ENCODE measurements around the gene SEZ6L. TPM values are rescaled to one million over a fixed set of nuclear protein-coding genes. Genes with fewer than 3 reads are reported as not detected.

Gene SEZ6L
- total RNA-seq, 1 experiment from 2014 or later: 0.14 TPM

- no peak overlapping the region for H3K4me3 ChIP-seq
- H3K4me1 ChIP-seq: no peaks in the 10 kb centered on the region
- H3K9me3 ChIP-seq (replicated peaks): no peaks in the 10 kb centered on the region
- H3K27ac ChIP-seq: no peak overlapping the region
- no peaks in the 10 kb centered on the region for H3K27me3 ChIP-seq
- H3K36me3 ChIP-seq: no peaks in the 10 kb centered on the region
- no peak for DNase-seq
Observed at GRCh38 chr22:26314656-26315055, 145.4 kb downstream of the SEZ6L start.

GRCh38 chr22:26316732-26317285, 147.5 kb downstream of the SEZ6L start:
- Histone ChIP-seq H3K27me3 (no peaks in the 10 kb centered on the region), H3K27ac (no peak overlapping the region), H3K9me3 (replicated peaks) (no peaks in the 10 kb centered on the region), H3K36me3 (no peaks in the 10 kb centered on the region), H3K4me3 (no peak overlapping the region), H3K4me1 (no peaks in the 10 kb centered on the region)
- no peak for DNase-seq

- no peaks in the 10 kb centered on the region for H3K27me3 ChIP-seq
- no peak overlapping the region for H3K27ac ChIP-seq
- DNase-seq: peak in 1 of 2 experiments; percentile 21
- H3K4me3 ChIP-seq: no peak overlapping the region
- H3K36me3 ChIP-seq: no peaks in the 10 kb centered on the region
- no peaks in the 10 kb centered on the region for H3K9me3 ChIP-seq (replicated peaks)
- H3K4me1 ChIP-seq: 0 out of 2 replicates have a peak, but pooled peaks cover 6% of the 10 kb centered on the region
Observed at GRCh38 chr22:26318975-26319374, 149.7 kb downstream of the SEZ6L start.

GRCh38 chr22:26320447-26320846, 151.2 kb downstream of the SEZ6L start:
- no peaks in the 10 kb centered on the region for H3K9me3 ChIP-seq (replicated peaks)
- H3K4me1 ChIP-seq: 0 out of 2 replicates have a peak, but pooled peaks cover 6% of the 10 kb centered on the region
- H3K27ac ChIP-seq: no peak overlapping the region
- peak in 1 of 2 experiments; percentile 14 for DNase-seq
- no peaks in the 10 kb centered on the region for H3K27me3 ChIP-seq
- H3K4me3 ChIP-seq: no peak overlapping the region
- H3K36me3 ChIP-seq: no peaks in the 10 kb centered on the region

GRCh38 chr22:26321469-26321913, 152.2 kb downstream of the SEZ6L start:
- Histone ChIP-seq H3K4me1 (0 out of 2 replicates have a peak, but pooled peaks cover 6% of the 10 kb centered on the region), H3K36me3 (no peaks in the 10 kb centered on the region), H3K27ac (no peak overlapping the region), H3K27me3 (no peaks in the 10 kb centered on the region), H3K4me3 (no peak overlapping the region), H3K9me3 (replicated peaks) (no peaks in the 10 kb centered on the region)
- no peak for DNase-seq

- Histone ChIP-seq H3K36me3 (no peaks in the 10 kb centered on the region), H3K9me3 (replicated peaks) (no peaks in the 10 kb centered on the region), H3K4me1 (0 out of 2 replicates have a peak, but pooled peaks cover 6% of the 10 kb centered on the region), H3K27ac (0 out of 2 replicates have a peak overlapping the region, but pooled peaks have one; percentile 6), H3K27me3 (no peaks in the 10 kb centered on the region), H3K4me3 (no peak overlapping the region)
- peak; percentile 38 to 44 for DNase-seq
Observed at GRCh38 chr22:26322179-26322905, 153.1 kb downstream of the SEZ6L start.

GRCh38 chr22:26323013-26323412, 153.8 kb downstream of the SEZ6L start:
- Histone ChIP-seq H3K27me3 (no peaks in the 10 kb centered on the region), H3K9me3 (replicated peaks) (no peaks in the 10 kb centered on the region), H3K4me3 (no peak overlapping the region), H3K4me1 (0 out of 2 replicates have a peak, but pooled peaks cover 6% of the 10 kb centered on the region), H3K36me3 (no peaks in the 10 kb centered on the region), H3K27ac (no peak overlapping the region)
- no peak for DNase-seq

- Histone ChIP-seq H3K4me3 (no peak overlapping the region), H3K27ac (no peak overlapping the region), H3K4me1 (0 out of 2 replicates have a peak, but pooled peaks cover 6% of the 10 kb centered on the region), H3K36me3 (no peaks in the 10 kb centered on the region), H3K27me3 (no peaks in the 10 kb centered on the region), H3K9me3 (replicated peaks) (no peaks in the 10 kb centered on the region)
- no peak for DNase-seq
Observed at GRCh38 chr22:26324150-26324549, 154.9 kb downstream of the SEZ6L start.

GRCh38 chr22:26325641-26326040, 156.4 kb downstream of the SEZ6L start:
- 0 out of 2 replicates have a peak, but pooled peaks cover 6% of the 10 kb centered on the region for H3K4me1 ChIP-seq
- H3K27me3 ChIP-seq: no peaks in the 10 kb centered on the region
- no peaks in the 10 kb centered on the region for H3K9me3 ChIP-seq (replicated peaks)
- no peaks in the 10 kb centered on the region for H3K36me3 ChIP-seq
- DNase-seq: no peak
- H3K27ac ChIP-seq: no peak overlapping the region
- H3K4me3 ChIP-seq: no peak overlapping the region

GRCh38 chr22:26326803-26327202, 157.5 kb downstream of the SEZ6L start:
- H3K4me3 ChIP-seq: no peak overlapping the region
- no peak for DNase-seq
- no peaks in the 10 kb centered on the region for H3K27me3 ChIP-seq
- H3K9me3 ChIP-seq (replicated peaks): no peaks in the 10 kb centered on the region
- H3K36me3 ChIP-seq: no peaks in the 10 kb centered on the region
- H3K27ac ChIP-seq: no peak overlapping the region
- 0 out of 2 replicates have a peak, but pooled peaks cover 6% of the 10 kb centered on the region for H3K4me1 ChIP-seq

- Histone ChIP-seq H3K36me3 (no peaks in the 10 kb centered on the region), H3K4me3 (no peak overlapping the region), H3K27me3 (no peaks in the 10 kb centered on the region), H3K9me3 (replicated peaks) (no peaks in the 10 kb centered on the region), H3K4me1 (0 out of 2 replicates have a peak, but pooled peaks cover under 1% of the 10 kb centered on the region), H3K27ac (no peak overlapping the region)
- DNase-seq: no peak
Observed at GRCh38 chr22:26327306-26327705, 158.0 kb downstream of the SEZ6L start.

GRCh38 chr22:26328221-26328620, 159.0 kb downstream of the SEZ6L start:
- DNase-seq: no peak
- H3K4me3 ChIP-seq: no peak overlapping the region
- H3K27me3 ChIP-seq: no peaks in the 10 kb centered on the region
- H3K9me3 ChIP-seq (replicated peaks): no peaks in the 10 kb centered on the region
- H3K27ac ChIP-seq: no peak overlapping the region
- no peaks in the 10 kb centered on the region for H3K36me3 ChIP-seq
- H3K4me1 ChIP-seq: no peaks in the 10 kb centered on the region

- Histone ChIP-seq H3K27me3 (no peaks in the 10 kb centered on the region), H3K4me3 (no peak overlapping the region), H3K9me3 (replicated peaks) (no peaks in the 10 kb centered on the region), H3K4me1 (no peaks in the 10 kb centered on the region), H3K27ac (no peak overlapping the region), H3K36me3 (no peaks in the 10 kb centered on the region)
- DNase-seq: peak; percentile 46 to 70
Observed at GRCh38 chr22:26330971-26331625, 161.8 kb downstream of the SEZ6L start.

GRCh38 chr22:26333088-26333800, 164.0 kb downstream of the SEZ6L start:
- Histone ChIP-seq H3K27me3 (no peaks in the 10 kb centered on the region), H3K27ac (no peak overlapping the region), H3K4me1 (no peaks in the 10 kb centered on the region), H3K4me3 (no peak overlapping the region), H3K9me3 (replicated peaks) (no peaks in the 10 kb centered on the region), H3K36me3 (no peaks in the 10 kb centered on the region)
- DNase-seq: no peak

Measured in SJCRH30 (cell line).